Transverse colon (tissue), 4 donors: ENCODE data around the gene DOCK1. TPM values are rescaled to one million over a fixed set of nuclear protein-coding genes. Genes with fewer than 3 reads are reported as not detected.

ENCODE experiments used
- DNase-seq: peaks from one replicate; pipeline ENCODE4 v3.0.0-alpha.2; 2019
- H3K27ac ChIP-seq, 4 donors: fragments of 200-600 bp; sonication (generic); 2 replicates each; pipeline ENCODE4 v1.5.1; 2016 to 2018; ENCODE audit warnings: inconsistent platforms in 4 of 4
- H3K27me3 ChIP-seq: fragments of 200-600 bp; sonication (generic); 2 replicates; pipeline ENCODE4 v1.5.1; 2017; ENCODE audit warnings: inconsistent platforms
- H3K36me3 ChIP-seq, 4 donors: fragments of 200-600 bp; sonication (generic); 2 replicates each; pipeline ENCODE4 v1.5.1; 2017 to 2019; ENCODE audit warnings: inconsistent platforms in 4 of 4
- H3K4me1 ChIP-seq, 4 donors: fragments of 200-600 bp; sonication (generic); 2 replicates each; pipeline ENCODE4 v1.5.1; 2017 to 2020; ENCODE audit warnings: inconsistent platforms in 4 of 4
- H3K4me3 ChIP-seq, 4 donors: fragments of 200-600 bp; sonication (generic); 1 replicate in 1 of 4; 2 replicates in 3 of 4; pipeline versions ENCODE4 v1.5.1 to v1.6.1; 2017 to 2019; ENCODE audit warnings: inconsistent platforms in 4 of 4
- H3K9me3 ChIP-seq, 2 donors: fragments of 200-600 bp; sonication (generic); 2 replicates each; pipeline ENCODE4 v1.5.1; 2017 to 2019; ENCODE audit warnings: inconsistent platforms in 2 of 2
- EP300 ChIP-seq: sonication (generic); formaldehyde crosslinking; IDR thresholded peaks from one replicate; pipeline ENCODE4 v1.6.1; 2017; ENCODE audit warnings: antibody characterized with exemption, low read depth
- POLR2A ChIP-seq: fragments of 450-650 bp; IDR thresholded peaks from one replicate; pipeline ENCODE4 v1.6.1; 2016; ENCODE audit warnings: antibody characterized with exemption, mild to moderate bottlenecking, moderate library complexity
- POLR2AphosphoS5 ChIP-seq, 3 donors: sonication (generic); formaldehyde crosslinking; IDR thresholded peaks; one replicate each; pipeline ENCODE4 v1.6.1; 2016; ENCODE audit warnings: antibody characterized with exemption in 3 of 3
- WGBS, 2 donors: methylation state at CpG; one replicate each; pipeline ENCODE4 v1.1.5; 2018; ENCODE audit warnings: low coverage in 1 of 2; 5-methylcytosine and 5-hydroxymethylcytosine counted together
- in situ Hi-C, 4 donors: fragments of 200-750 bp; cut with MboI; loops; one replicate each; pipeline versions ENCODE4 v1.15.0 to v1.15.1; 2017; ENCODE audit warnings: low sequenced_read_pairs in 3 of 4, low pct_ligation_motif_present in 1 of 4, low pct_unique_long_range_greater_than_20kb in 1 of 4
- intact Hi-C: fragments of 100-400 bp; cut with DNase I; formaldehyde crosslinking; loops from one replicate; pipeline ENCODE4 v1.15.1; 2023; ENCODE audit warnings: low total_unique reads
- total RNA-seq, 4 donors: library from RNA; depleted of rRNA; stranded (reverse); fragments of >200 nt; gene quantifications; one replicate each; pipeline ENCODE4 v1.1.0, GENCODE V29; 2016
- TF ChIP-seq, protein P1 (sequence below), 5 experiments: fragments of 200-600 bp in 3 of 5; fragments of 450-650 bp in 2 of 5; sonication (generic) in 3 of 5; IDR thresholded peaks; 1 replicate in 2 of 5; 2 replicates in 3 of 5; pipeline ENCODE4 v1.5.1; 2016 to 2017; ENCODE audit warnings: antibody characterized with exemption in 5 of 5, inconsistent platforms in 3 of 5, mild to moderate bottlenecking in 2 of 5, moderate library complexity in 1 of 5

The DOCK1 gene
- total RNA-seq, 4 donors from 2014 or later = 75.1 to 200 (median 92.5) TPM

DNA sequence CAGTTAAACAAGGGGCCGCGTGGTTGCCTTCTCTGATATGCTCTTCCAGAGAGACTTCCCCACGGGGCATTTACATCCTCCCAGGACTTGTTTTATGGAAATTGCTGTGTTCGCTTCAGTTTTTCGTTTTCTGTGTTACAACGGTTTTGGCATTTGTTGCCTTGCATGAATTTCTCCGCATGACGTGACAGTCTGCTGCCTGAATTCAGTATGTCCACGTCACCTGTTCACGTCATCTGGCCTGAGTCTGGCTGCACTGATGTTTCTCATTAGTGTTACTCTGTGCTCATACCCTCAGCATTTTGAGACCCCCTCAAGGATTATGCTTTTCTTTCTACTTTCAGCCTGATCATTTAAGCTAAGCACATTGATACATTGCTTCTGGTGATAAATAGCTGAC lies 340.2 kb downstream of the DOCK1 start:
- H3K4me1 ChIP-seq = no peaks in the 10 kb centered on the region
- WGBS, 2 donors = 87 to 95% methylated on average over 7 to 10 of the region's 10 CpGs
- H3K9me3 ChIP-seq = no peaks in the 10 kb centered on the region
- H3K27ac ChIP-seq = no peak overlapping the region
- H3K27me3 ChIP-seq = no peaks in the 10 kb centered on the region
- in situ Hi-C loops (no loop called here), intact Hi-C loops (no loop called here)
- H3K4me3 ChIP-seq = no peak overlapping the region
- H3K36me3 ChIP-seq = peaks cover 0 to 6% (median under 1%) of the 10 kb centered on the region in 4 donors
- no peak for TF ChIP-seq POLR2AphosphoS5 (IDR thresholded peaks at IDR 0.05)
- TF ChIP-seq POLR2A = no peak
- no peak for TF ChIP-seq EP300
- TF ChIP-seq, protein P1, sequence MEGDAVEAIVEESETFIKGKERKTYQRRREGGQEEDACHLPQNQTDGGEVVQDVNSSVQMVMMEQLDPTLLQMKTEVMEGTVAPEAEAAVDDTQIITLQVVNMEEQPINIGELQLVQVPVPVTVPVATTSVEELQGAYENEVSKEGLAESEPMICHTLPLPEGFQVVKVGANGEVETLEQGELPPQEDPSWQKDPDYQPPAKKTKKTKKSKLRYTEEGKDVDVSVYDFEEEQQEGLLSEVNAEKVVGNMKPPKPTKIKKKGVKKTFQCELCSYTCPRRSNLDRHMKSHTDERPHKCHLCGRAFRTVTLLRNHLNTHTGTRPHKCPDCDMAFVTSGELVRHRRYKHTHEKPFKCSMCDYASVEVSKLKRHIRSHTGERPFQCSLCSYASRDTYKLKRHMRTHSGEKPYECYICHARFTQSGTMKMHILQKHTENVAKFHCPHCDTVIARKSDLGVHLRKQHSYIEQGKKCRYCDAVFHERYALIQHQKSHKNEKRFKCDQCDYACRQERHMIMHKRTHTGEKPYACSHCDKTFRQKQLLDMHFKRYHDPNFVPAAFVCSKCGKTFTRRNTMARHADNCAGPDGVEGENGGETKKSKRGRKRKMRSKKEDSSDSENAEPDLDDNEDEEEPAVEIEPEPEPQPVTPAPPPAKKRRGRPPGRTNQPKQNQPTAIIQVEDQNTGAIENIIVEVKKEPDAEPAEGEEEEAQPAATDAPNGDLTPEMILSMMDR (IDR thresholded peaks at IDR 0.05) = no peak
- no peak for DNase-seq

DNA sequence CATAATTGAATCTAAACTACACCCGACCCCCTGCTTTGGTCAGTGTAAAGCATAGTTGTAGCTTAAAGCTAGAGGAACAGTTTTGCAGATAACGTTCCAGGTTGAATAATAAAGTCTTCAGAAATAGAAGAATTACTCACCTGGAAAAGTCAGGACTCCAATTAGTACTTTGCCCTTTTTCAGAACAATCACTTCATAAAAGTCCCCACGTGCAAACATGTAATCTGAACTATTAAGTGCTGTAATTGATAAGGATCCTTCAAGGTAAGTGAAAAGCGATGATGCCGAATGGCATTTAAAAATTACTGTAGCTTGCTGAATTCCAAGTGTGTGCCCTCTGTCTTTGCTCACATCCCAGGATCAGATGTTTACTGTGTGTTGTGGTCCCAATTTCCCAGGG lies 344.8 kb downstream of the DOCK1 start:
- Histone ChIP-seq H3K27me3 (no peaks in the 10 kb centered on the region), H3K27ac (no peak overlapping the region), H3K36me3 (peaks cover 0 to 6% (median 0%) of the 10 kb centered on the region in 4 donors), H3K9me3 (no peaks in the 10 kb centered on the region), H3K4me1 (no peaks in the 10 kb centered on the region), H3K4me3 (no peak overlapping the region)
- in situ Hi-C loops = no loop called here
- WGBS, 2 donors = 82 to 97% methylated on average over 3 to 5 of the region's 5 CpGs
- intact Hi-C loops = no loop called here
- no peak for DNase-seq
- TF ChIP-seq POLR2AphosphoS5 (IDR thresholded peaks at IDR 0.05) = no peak
- TF ChIP-seq EP300 = no peak
- TF ChIP-seq POLR2A = no peak
- TF ChIP-seq, protein P1 (IDR thresholded peaks at IDR 0.05) = no peak

DNA sequence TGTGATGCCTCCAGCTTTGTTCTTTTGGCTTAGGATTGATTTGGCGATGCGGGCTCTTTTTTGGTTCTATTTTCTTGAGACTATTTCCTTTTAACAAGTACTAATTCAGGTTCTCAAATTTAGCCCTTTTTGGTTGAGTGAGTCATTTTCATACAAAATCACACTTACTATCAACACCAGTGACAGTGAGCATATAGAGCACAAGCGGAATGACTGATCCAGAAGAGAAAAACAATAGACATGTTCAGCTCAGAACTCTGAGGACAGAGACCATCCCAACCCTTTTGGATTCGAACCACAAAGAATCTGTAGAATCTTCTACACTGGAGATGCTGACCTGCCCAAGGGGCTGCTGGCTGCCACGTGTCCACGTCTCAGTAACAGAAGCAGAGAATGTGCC lies 347.6 kb downstream of the DOCK1 start:
- Histone ChIP-seq H3K36me3 (peaks cover 0 to 6% (median 0%) of the 10 kb centered on the region in 4 donors), H3K27ac (no peak overlapping the region), H3K4me1 (no peaks in the 10 kb centered on the region), H3K27me3 (no peaks in the 10 kb centered on the region), H3K9me3 (no peaks in the 10 kb centered on the region), H3K4me3 (no peak overlapping the region)
- in situ Hi-C loops (no loop called here), intact Hi-C loops (no loop called here)
- 69 to 90% methylated on average over 3 to 6 of the region's 6 CpGs for WGBS, 2 donors
- no peak for DNase-seq
- TF ChIP-seq POLR2AphosphoS5 (IDR thresholded peaks at IDR 0.05) (no peak), EP300 (no peak), POLR2A (no peak)
- TF ChIP-seq, protein P1 (IDR thresholded peaks at IDR 0.05) = no peak

DNA sequence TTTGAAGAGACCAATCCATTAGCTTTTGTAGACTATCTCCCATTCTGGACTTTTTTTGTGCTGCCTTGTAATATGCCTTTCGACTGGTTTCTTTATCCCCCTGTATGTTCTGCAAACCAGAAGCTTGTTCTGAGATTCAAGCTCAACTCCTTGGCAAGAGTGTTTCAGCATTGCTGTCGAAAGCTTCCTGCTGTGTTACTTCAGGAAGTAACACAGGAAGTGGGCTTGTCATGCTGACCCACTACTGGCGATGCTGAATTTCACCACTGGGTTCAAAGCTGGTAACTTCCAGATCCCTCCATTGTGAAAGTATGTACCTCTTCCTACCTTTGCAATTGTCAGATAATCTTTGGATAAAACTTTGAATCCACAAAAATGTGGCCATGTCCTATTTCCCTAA lies 349.0 kb downstream of the DOCK1 start:
- no peak for DNase-seq
- H3K36me3 ChIP-seq = no peaks in the 10 kb centered on the region
- intact Hi-C loops (no loop called here), in situ Hi-C loops (no loop called here)
- 54 to 100% methylated on average over 1 to 3 of the region's 3 CpGs for WGBS, 2 donors
- no peak for TF ChIP-seq POLR2AphosphoS5 (IDR thresholded peaks at IDR 0.05)
- no peak for TF ChIP-seq EP300
- TF ChIP-seq, protein P1 (IDR thresholded peaks at IDR 0.05) = no peak
- no peak for TF ChIP-seq POLR2A
- no peak overlapping the region for H3K27ac ChIP-seq
- H3K4me3 ChIP-seq = no peak overlapping the region
- no peaks in the 10 kb centered on the region for H3K9me3 ChIP-seq
- no peaks in the 10 kb centered on the region for H3K27me3 ChIP-seq
- no peaks in the 10 kb centered on the region for H3K4me1 ChIP-seq
